Activated CD8-positive, alpha-beta memory T cell treated with anti-CD3 and anti-CD28 coated beads, Interleukin-2, amount 50 U/mL, for 24 hours (primary cell): Measurements from ENCODE around the gene DMRTA2.
"Not testable (repeated sequence)": the region's sequence is repeated elsewhere in the genome, so short reads cannot be mapped to it uniquely, and the experiment has no call there.

Source experiments
- DNase-seq: peaks from one replicate; pipeline ENCODE4 v3.0.0-alpha.2; 2020; ENCODE audit errors: extremely low read depth

DMRTA2 gene

GRCh38 chr1:50393522-50394120 lies 29.6 kb downstream of the DMRTA2 start:
- no peak for DNase-seq

- not testable (repeated sequence) for DNase-seq
These were observed 41.7 kb downstream of the DMRTA2 start for GRCh38 chr1:50381551-50381950.

- no peak for DNase-seq
These were observed 44.5 kb downstream of the DMRTA2 start for GRCh38 chr1:50378770-50379169.

- DNase-seq: no peak
These were observed 49.7 kb downstream of the DMRTA2 start for GRCh38 chr1:50373532-50373931.

GRCh38 chr1:50371749-50372148 lies 51.5 kb downstream of the DMRTA2 start:
- no peak for DNase-seq

GRCh38 chr1:50369830-50370229 lies 53.4 kb downstream of the DMRTA2 start:
- no peak for DNase-seq

- DNase-seq: no peak
These were observed 54.1 kb downstream of the DMRTA2 start for GRCh38 chr1:50369008-50369634.

GRCh38 chr1:50368179-50369007 lies 54.9 kb downstream of the DMRTA2 start:
- DNase-seq: no peak
